ENCODE results near the gene SSB.
"Not testable (repeated sequence)": the region's sequence is repeated elsewhere in the genome, so short reads cannot be mapped to it uniquely, and the experiment has no call there.

Gene SSB

DNA sequence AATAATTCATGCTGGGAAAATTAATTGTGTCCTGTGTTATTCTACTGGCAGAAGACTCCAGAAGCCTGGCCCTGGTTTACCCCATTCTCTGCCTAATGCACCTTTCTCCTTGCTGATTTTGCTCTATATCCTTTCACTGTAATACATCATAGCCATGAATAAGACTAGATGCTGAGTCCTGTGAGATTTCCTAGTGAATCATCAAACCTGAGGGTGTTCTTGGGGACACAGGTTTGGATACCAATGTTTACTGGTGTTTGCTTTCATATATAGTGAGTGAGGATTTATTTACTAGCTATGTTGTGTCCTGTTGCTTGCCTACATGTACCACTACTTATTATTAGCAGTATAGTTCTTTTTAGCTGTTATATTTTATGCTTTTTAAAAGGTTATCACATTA, 19.6 kb downstream of the SSB start:
- in situ Hi-C loops (cut with MboI; ENCODE audit: low pct_unique_long_range_greater_than_20kb, low sequenced_read_pairs, unreplicated experiment) = no loop called here
- TF ChIP-seq, protein P1, sequence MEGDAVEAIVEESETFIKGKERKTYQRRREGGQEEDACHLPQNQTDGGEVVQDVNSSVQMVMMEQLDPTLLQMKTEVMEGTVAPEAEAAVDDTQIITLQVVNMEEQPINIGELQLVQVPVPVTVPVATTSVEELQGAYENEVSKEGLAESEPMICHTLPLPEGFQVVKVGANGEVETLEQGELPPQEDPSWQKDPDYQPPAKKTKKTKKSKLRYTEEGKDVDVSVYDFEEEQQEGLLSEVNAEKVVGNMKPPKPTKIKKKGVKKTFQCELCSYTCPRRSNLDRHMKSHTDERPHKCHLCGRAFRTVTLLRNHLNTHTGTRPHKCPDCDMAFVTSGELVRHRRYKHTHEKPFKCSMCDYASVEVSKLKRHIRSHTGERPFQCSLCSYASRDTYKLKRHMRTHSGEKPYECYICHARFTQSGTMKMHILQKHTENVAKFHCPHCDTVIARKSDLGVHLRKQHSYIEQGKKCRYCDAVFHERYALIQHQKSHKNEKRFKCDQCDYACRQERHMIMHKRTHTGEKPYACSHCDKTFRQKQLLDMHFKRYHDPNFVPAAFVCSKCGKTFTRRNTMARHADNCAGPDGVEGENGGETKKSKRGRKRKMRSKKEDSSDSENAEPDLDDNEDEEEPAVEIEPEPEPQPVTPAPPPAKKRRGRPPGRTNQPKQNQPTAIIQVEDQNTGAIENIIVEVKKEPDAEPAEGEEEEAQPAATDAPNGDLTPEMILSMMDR (IDR thresholded peaks at IDR 0.05; ENCODE audit: extremely low read depth, insufficient read depth, missing control alignments) = no peak
- DNase-seq (ENCODE audit: low spot score) = no peak

GRCh38 chr2:169819106-169819505, 20.4 kb downstream of the SSB start:
- TF ChIP-seq, protein P1 (IDR thresholded peaks at IDR 0.05; ENCODE audit: extremely low read depth, insufficient read depth, missing control alignments) = no peak
- in situ Hi-C loops (cut with MboI; ENCODE audit: low pct_unique_long_range_greater_than_20kb, low sequenced_read_pairs, unreplicated experiment) = no loop called here

GRCh38 chr2:169820101-169820500, 21.4 kb downstream of the SSB start:
- in situ Hi-C loops (cut with MboI; ENCODE audit: low pct_unique_long_range_greater_than_20kb, low sequenced_read_pairs, unreplicated experiment); DNase-seq (ENCODE audit: low spot score): not testable (repeated sequence)

More at GRCh38 chr2:169819106-169819505, 20.4 kb downstream of the SSB start:
- no peak for DNase-seq (ENCODE audit: low spot score)

DNA sequence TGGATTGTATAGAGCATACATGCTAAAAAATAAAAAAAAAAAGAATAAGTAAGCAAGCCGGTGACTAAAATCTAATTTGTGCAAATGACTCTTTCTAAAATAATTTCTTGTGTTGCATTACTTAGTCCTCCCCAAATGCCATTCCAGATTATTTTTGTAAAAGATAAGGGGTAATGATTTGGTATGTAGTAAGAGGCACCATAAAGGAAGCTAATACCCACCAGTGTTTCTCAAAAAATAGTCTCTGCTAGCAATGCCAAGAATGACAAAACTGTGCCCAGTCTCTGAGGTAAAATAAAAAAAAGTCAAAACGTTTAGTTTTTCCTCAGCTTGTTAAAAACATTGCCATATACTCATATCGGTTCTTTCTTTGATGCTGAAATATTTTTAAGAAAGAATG, 23.4 kb downstream of the SSB start:
- DNase-seq (ENCODE audit: low spot score) = no peak
- in situ Hi-C loops (cut with MboI; ENCODE audit: low pct_unique_long_range_greater_than_20kb, low sequenced_read_pairs, unreplicated experiment) = no loop called here
- TF ChIP-seq, protein P1 (IDR thresholded peaks at IDR 0.05; ENCODE audit: extremely low read depth, insufficient read depth, missing control alignments) = no peak

DNA sequence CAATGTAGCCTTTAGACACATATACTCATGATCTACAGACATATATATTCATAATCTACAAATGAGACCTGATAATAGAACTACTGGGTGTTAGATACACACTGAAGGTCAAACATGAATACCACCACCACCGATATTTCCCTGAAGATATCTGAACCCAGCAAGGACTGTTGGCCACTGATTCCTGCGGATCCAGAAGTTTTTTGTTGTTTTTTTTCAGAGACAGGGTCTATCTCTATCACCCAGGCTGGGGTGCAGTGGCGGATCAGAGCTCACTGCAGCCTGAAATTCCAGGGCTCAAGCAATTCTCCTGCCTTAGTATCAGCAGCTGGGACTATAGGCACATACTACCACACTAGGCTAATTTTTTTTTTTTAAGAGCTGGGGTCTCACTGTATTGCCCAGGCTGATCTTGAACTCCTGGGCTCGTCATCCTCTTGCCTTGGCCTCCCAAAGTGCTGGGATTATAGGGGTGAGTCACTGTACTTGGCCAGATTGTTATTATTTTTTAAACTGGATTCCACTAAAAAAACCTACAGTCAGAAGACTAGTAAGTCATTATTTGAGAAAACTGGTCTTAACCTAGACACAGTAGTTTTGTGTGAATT, 24.2 kb downstream of the SSB start:
- DNase-seq (ENCODE audit: low spot score) = no peak
- TF ChIP-seq, protein P1 (IDR thresholded peaks at IDR 0.05; ENCODE audit: extremely low read depth, insufficient read depth, missing control alignments) = no peak
- in situ Hi-C loops (cut with MboI; ENCODE audit: low pct_unique_long_range_greater_than_20kb, low sequenced_read_pairs, unreplicated experiment) = no loop called here

DNA sequence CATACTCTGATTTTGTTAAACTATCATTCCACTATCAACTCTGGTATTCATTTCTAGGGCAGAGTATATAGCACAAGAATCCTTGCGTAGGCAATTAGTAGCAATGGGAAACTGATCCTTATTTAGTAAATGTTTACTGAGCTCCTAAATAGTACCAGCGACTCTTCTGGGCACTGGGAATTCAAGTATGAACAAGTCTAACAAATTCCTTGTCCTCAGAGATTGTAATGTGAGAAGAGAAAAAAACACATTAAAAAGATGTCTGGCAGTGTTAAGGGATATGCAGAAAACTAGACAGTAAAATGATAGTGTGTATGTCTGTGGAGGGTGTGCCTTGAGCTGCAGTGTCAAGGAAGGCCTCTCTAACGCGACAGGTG, 25.3 kb downstream of the SSB start:
- in situ Hi-C loops (cut with MboI; ENCODE audit: low pct_unique_long_range_greater_than_20kb, low sequenced_read_pairs, unreplicated experiment) = no loop called here
- TF ChIP-seq, protein P1 (IDR thresholded peaks at IDR 0.05; ENCODE audit: extremely low read depth, insufficient read depth, missing control alignments) = no peak
- DNase-seq (ENCODE audit: low spot score) = no peak

GRCh38 chr2:169824373-169825333, 26.0 kb downstream of the SSB start, which contains the start of gene METTL5:
TSS of gene METTL5 (minus strand) at chr2:169824905. CDS start at chr2:169824597, 308 bp downstream.
- DNase-seq (ENCODE audit: low spot score) = peak; percentile 91
- in situ Hi-C loops (cut with MboI; ENCODE audit: low pct_unique_long_range_greater_than_20kb, low sequenced_read_pairs, unreplicated experiment) = no loop called here
- TF ChIP-seq, protein P1 (IDR thresholded peaks at IDR 0.05; ENCODE audit: extremely low read depth, insufficient read depth, missing control alignments) = peak; percentile 100
